Activated T-cell treated with anti-CD3 and anti-CD28 coated beads, Interleukin-2, amount 50 U/mL, for 24 hours (primary cell): ENCODE data around the gene LRRK2.
"Not testable (repeated sequence)": the region's sequence is repeated elsewhere in the genome, so short reads cannot be mapped to it uniquely, and the experiment has no call there.

Experiments used
- DNase-seq: peaks from one replicate; pipeline ENCODE4 v3.0.0-alpha.2; 2020
- H3K27ac Mint-ChIP-seq: 2 replicates; pipeline ENCODE4 v1.8.0; 2020; ENCODE audit warnings: mild to moderate bottlenecking, mixed read lengths
- H3K27me3 Mint-ChIP-seq: 2 replicates; pipeline ENCODE4 v1.8.0; 2020; ENCODE audit warnings: mixed read lengths
- H3K36me3 Mint-ChIP-seq: 2 replicates; pipeline ENCODE4 v1.8.0; 2020; ENCODE audit warnings: low read depth, mixed read lengths
- H3K4me1 Mint-ChIP-seq: 2 replicates; pipeline ENCODE4 v1.8.0; 2020; ENCODE audit warnings: low read depth, mixed read lengths
- H3K4me3 Mint-ChIP-seq: 2 replicates; pipeline ENCODE4 v1.8.0; 2020; ENCODE audit warnings: mild to moderate bottlenecking, moderate library complexity, mixed read lengths
- H3K9me3 Mint-ChIP-seq: 2 replicates; pipeline ENCODE4 v1.8.0; 2020; ENCODE audit warnings: mixed read lengths

Gene LRRK2

GRCh38 chr12:40338071-40338470, 113.3 kb downstream of the LRRK2 start:
- no peak for DNase-seq
- Mint-ChIP-seq H3K4me3 (no peak overlapping the region), H3K36me3 (no peaks in the 10 kb centered on the region), H3K4me1 (no peaks in the 10 kb centered on the region), H3K27me3 (no peaks in the 10 kb centered on the region), H3K27ac (no peak overlapping the region), H3K9me3 (no peaks in the 10 kb centered on the region)

GRCh38 chr12:40338621-40339020, 113.8 kb downstream of the LRRK2 start:
- no peaks in the 10 kb centered on the region for H3K36me3 Mint-ChIP-seq
- no peaks in the 10 kb centered on the region for H3K9me3 Mint-ChIP-seq
- H3K4me3 Mint-ChIP-seq, result no peak overlapping the region
- no peak for DNase-seq
- H3K27ac Mint-ChIP-seq, result no peak overlapping the region
- no peaks in the 10 kb centered on the region for H3K27me3 Mint-ChIP-seq
- H3K4me1 Mint-ChIP-seq, result no peaks in the 10 kb centered on the region

- Mint-ChIP-seq H3K27me3 (no peaks in the 10 kb centered on the region), H3K4me3 (no peak overlapping the region), H3K36me3 (no peaks in the 10 kb centered on the region), H3K27ac (no peak overlapping the region), H3K9me3 (no peaks in the 10 kb centered on the region), H3K4me1 (no peaks in the 10 kb centered on the region)
- no peak for DNase-seq
These were observed 117.2 kb downstream of the LRRK2 start for GRCh38 chr12:40342010-40342409.

- Mint-ChIP-seq H3K36me3 (no peaks in the 10 kb centered on the region), H3K27ac (no peak overlapping the region), H3K4me3 (no peak overlapping the region), H3K4me1 (no peaks in the 10 kb centered on the region), H3K27me3 (no peaks in the 10 kb centered on the region), H3K9me3 (no peaks in the 10 kb centered on the region)
- DNase-seq, result no peak
These were observed 118.3 kb downstream of the LRRK2 start for GRCh38 chr12:40343124-40343523.

- Mint-ChIP-seq H3K27ac (no peak overlapping the region), H3K9me3 (no peaks in the 10 kb centered on the region), H3K4me3 (no peak overlapping the region), H3K27me3 (no peaks in the 10 kb centered on the region), H3K4me1 (no peaks in the 10 kb centered on the region), H3K36me3 (no peaks in the 10 kb centered on the region)
- no peak for DNase-seq
These were observed 119.5 kb downstream of the LRRK2 start for GRCh38 chr12:40344312-40344711.

- Mint-ChIP-seq H3K4me3 (no peak overlapping the region), H3K27me3 (no peaks in the 10 kb centered on the region), H3K9me3 (peaks cover 4% of the 10 kb centered on the region), H3K27ac (no peak overlapping the region), H3K36me3 (no peaks in the 10 kb centered on the region), H3K4me1 (no peaks in the 10 kb centered on the region)
- DNase-seq, result no peak
These were observed 127.2 kb downstream of the LRRK2 start for GRCh38 chr12:40351976-40352375.

- Mint-ChIP-seq H3K36me3 (no peaks in the 10 kb centered on the region), H3K4me1 (no peaks in the 10 kb centered on the region), H3K4me3 (no peak overlapping the region), H3K27me3 (no peaks in the 10 kb centered on the region), H3K9me3 (peaks cover 2% of the 10 kb centered on the region), H3K27ac (no peak overlapping the region)
- DNase-seq, result no peak
These were observed 150.3 kb downstream of the LRRK2 start for GRCh38 chr12:40375076-40375475.

- DNase-seq, result no peak
- no peaks in the 10 kb centered on the region for H3K36me3 Mint-ChIP-seq
- H3K27ac Mint-ChIP-seq, result no peak overlapping the region
These were observed 151.9 kb downstream of the LRRK2 start for GRCh38 chr12:40376533-40377267.

GRCh38 chr12:40378691-40379090, 153.9 kb downstream of the LRRK2 start:
- H3K9me3 Mint-ChIP-seq, result peaks cover 2% of the 10 kb centered on the region
- no peak overlapping the region for H3K4me3 Mint-ChIP-seq
- no peaks in the 10 kb centered on the region for H3K36me3 Mint-ChIP-seq
- no peak overlapping the region for H3K27ac Mint-ChIP-seq
- no peaks in the 10 kb centered on the region for H3K4me1 Mint-ChIP-seq
- DNase-seq, result no peak
- H3K27me3 Mint-ChIP-seq, result no peaks in the 10 kb centered on the region

More at GRCh38 chr12:40376533-40377267, 151.9 kb downstream of the LRRK2 start:
- Mint-ChIP-seq H3K4me1 (no peaks in the 10 kb centered on the region), H3K4me3 (no peak overlapping the region), H3K9me3 (peaks cover 2% of the 10 kb centered on the region), H3K27me3 (no peaks in the 10 kb centered on the region)

GRCh38 chr12:40382217-40382616, 157.4 kb downstream of the LRRK2 start:
- no peaks in the 10 kb centered on the region for H3K4me1 Mint-ChIP-seq
- no peaks in the 10 kb centered on the region for H3K36me3 Mint-ChIP-seq

GRCh38 chr12:40387279-40387678, 162.5 kb downstream of the LRRK2 start:
- not testable (repeated sequence) for H3K9me3 Mint-ChIP-seq, H3K27me3 Mint-ChIP-seq

More at GRCh38 chr12:40382217-40382616, 157.4 kb downstream of the LRRK2 start:
- Mint-ChIP-seq H3K4me3 (no peak overlapping the region), H3K9me3 (no peaks in the 10 kb centered on the region), H3K27me3 (no peaks in the 10 kb centered on the region), H3K27ac (no peak overlapping the region)
- no peak for DNase-seq

GRCh38 chr12:40390980-40391379, 166.2 kb downstream of the LRRK2 start:
- DNase-seq, result no peak
- no peak overlapping the region for H3K4me3 Mint-ChIP-seq
- peaks cover 7% of the 10 kb centered on the region for H3K9me3 Mint-ChIP-seq
- H3K27me3 Mint-ChIP-seq, result no peaks in the 10 kb centered on the region
- H3K27ac Mint-ChIP-seq, result no peak overlapping the region
- H3K36me3 Mint-ChIP-seq, result no peaks in the 10 kb centered on the region
- no peaks in the 10 kb centered on the region for H3K4me1 Mint-ChIP-seq

More at GRCh38 chr12:40387279-40387678, 162.5 kb downstream of the LRRK2 start:
- not testable (repeated sequence) for H3K4me3 Mint-ChIP-seq, H3K36me3 Mint-ChIP-seq, DNase-seq, H3K27ac Mint-ChIP-seq, H3K4me1 Mint-ChIP-seq

- peaks cover 7% of the 10 kb centered on the region for H3K9me3 Mint-ChIP-seq
These were observed 168.2 kb downstream of the LRRK2 start for GRCh38 chr12:40393026-40393425.

GRCh38 chr12:40399656-40400055, 174.9 kb downstream of the LRRK2 start:
- H3K27me3 Mint-ChIP-seq, result no peaks in the 10 kb centered on the region
- no peak overlapping the region for H3K27ac Mint-ChIP-seq

More at GRCh38 chr12:40393026-40393425, 168.2 kb downstream of the LRRK2 start:
- no peaks in the 10 kb centered on the region for H3K27me3 Mint-ChIP-seq
- H3K4me1 Mint-ChIP-seq, result no peaks in the 10 kb centered on the region
- no peak overlapping the region for H3K4me3 Mint-ChIP-seq
- H3K36me3 Mint-ChIP-seq, result no peaks in the 10 kb centered on the region
- DNase-seq, result no peak
- H3K27ac Mint-ChIP-seq, result no peak overlapping the region

GRCh38 chr12:40405419-40405818, 180.6 kb downstream of the LRRK2 start:
- Mint-ChIP-seq H3K27me3 (no peaks in the 10 kb centered on the region), H3K4me1 (no peaks in the 10 kb centered on the region)

More at GRCh38 chr12:40399656-40400055, 174.9 kb downstream of the LRRK2 start:
- no peak for DNase-seq
- Mint-ChIP-seq H3K9me3 (peaks cover 4% of the 10 kb centered on the region), H3K4me1 (no peaks in the 10 kb centered on the region), H3K36me3 (no peaks in the 10 kb centered on the region), H3K4me3 (no peak overlapping the region)

More at GRCh38 chr12:40405419-40405818, 180.6 kb downstream of the LRRK2 start:
- no peak for DNase-seq
- Mint-ChIP-seq H3K36me3 (no peaks in the 10 kb centered on the region), H3K9me3 (no peaks in the 10 kb centered on the region), H3K27ac (no peak overlapping the region), H3K4me3 (no peak overlapping the region)
